Measurements from ENCODE around the gene GTF3C5. TPM values are rescaled to one million over a fixed set of nuclear protein-coding genes. Genes with fewer than 3 reads are reported as not detected.
A peak's percentile ranks its signal among the peaks of the same experiment; 100 is the strongest.

The GTF3C5 gene
- total RNA-seq, 3 donors from 2014 or later (not counting 1 experiment from before 2014, with no cell fraction given): 52.6 to 69.2 (median 60.4) TPM

- no peak for TF ChIP-seq CTCF (IDR thresholded peaks at IDR 0.05)
- Histone ChIP-seq H3K36me3 (ENCODE audit: control insufficient read depth, insufficient read depth, low read length) (no peaks in the 10 kb centered on the region), H3K27ac (ENCODE audit: low read length) (peak overlapping the region; percentile 52), H3K9me3 (ENCODE audit: control insufficient read depth, insufficient read depth, low read length) (no peaks in the 10 kb centered on the region), H3K27me3 (ENCODE audit: control insufficient read depth, insufficient read depth, low read length) (no peaks in the 10 kb centered on the region), H3K4me3 (ENCODE audit: low read length) (no peak overlapping the region), H3K4me1 (ENCODE audit: control insufficient read depth, insufficient read depth, low read length) (peaks cover 84% of the 10 kb centered on the region)
- Mint-ChIP-seq H3K27me3 (ENCODE audit: low read depth in 2 of 2) (no peaks in the 10 kb centered on the region), H3K27ac (peak overlapping the region; percentile 75 to 80), H3K36me3 (no peaks in the 10 kb centered on the region), H3K4me1 (peaks cover 73 to 82% of the 10 kb centered on the region in 2 donors), H3K4me3 (peak overlapping the region; percentile 79), H3K9me3 (no peaks in the 10 kb centered on the region)
- intact Hi-C loops (cut with micrococcal nuclease): no loop called here
- 15% methylated on average over 16 of the region's 16 CpGs for WGBS (ENCODE audit: insufficient coverage)
- ATAC-seq: peak; percentile 75 to 88 (median 77)
- DNase-seq: peak in 1 of 2 donors; percentile 52
Observed at GRCh38 chr9:132991351-132992300, 39.2 kb upstream of the GTF3C5 start.

GRCh38 chr9:132993511-132993939, 37.3 kb upstream of the GTF3C5 start:
- Mint-ChIP-seq H3K36me3 (no peaks in the 10 kb centered on the region), H3K27ac (peak overlapping the region in 1 of 2 donors; percentile 78), H3K4me3 (peak overlapping the region; percentile 53), H3K4me1 (peaks cover 58 to 64% of the 10 kb centered on the region in 2 donors), H3K9me3 (no peaks in the 10 kb centered on the region), H3K27me3 (ENCODE audit: low read depth in 2 of 2) (no peaks in the 10 kb centered on the region)
- DNase-seq (no peak), ATAC-seq (no peak)
- no peak overlapping the region for H3K4me3 ChIP-seq (ENCODE audit: low read length)
- H3K4me1 ChIP-seq (ENCODE audit: control insufficient read depth, insufficient read depth, low read length): peaks cover 65% of the 10 kb centered on the region
- WGBS (ENCODE audit: insufficient coverage): 81% methylated on average over 14 of the region's 14 CpGs
- no peak for TF ChIP-seq CTCF (IDR thresholded peaks at IDR 0.05)
- H3K36me3 ChIP-seq (ENCODE audit: control insufficient read depth, insufficient read depth, low read length): no peaks in the 10 kb centered on the region
- intact Hi-C loops (cut with micrococcal nuclease): no loop called here
- H3K27ac ChIP-seq (ENCODE audit: low read length): no peak overlapping the region
- H3K9me3 ChIP-seq (ENCODE audit: control insufficient read depth, insufficient read depth, low read length): no peaks in the 10 kb centered on the region
- no peaks in the 10 kb centered on the region for H3K27me3 ChIP-seq (ENCODE audit: control insufficient read depth, insufficient read depth, low read length)

GRCh38 chr9:132994410-132995120, 36.2 kb upstream of the GTF3C5 start:
- no peaks in the 10 kb centered on the region for H3K27me3 Mint-ChIP-seq (ENCODE audit: low read depth in 2 of 2)
- H3K36me3 Mint-ChIP-seq: no peaks in the 10 kb centered on the region
- no peaks in the 10 kb centered on the region for H3K9me3 Mint-ChIP-seq
- H3K27ac Mint-ChIP-seq: peak overlapping the region; percentile 78 to 87
- peaks cover 50 to 57% of the 10 kb centered on the region in 2 donors for H3K4me1 Mint-ChIP-seq
- ATAC-seq (peak; percentile 25 to 57 (median 53)), DNase-seq (peak in 1 of 2 donors; percentile 39)
- intact Hi-C loops (cut with micrococcal nuclease): no loop called here
- no peak for TF ChIP-seq CTCF (IDR thresholded peaks at IDR 0.05)
- H3K9me3 ChIP-seq (ENCODE audit: control insufficient read depth, insufficient read depth, low read length): no peaks in the 10 kb centered on the region
- H3K27ac ChIP-seq (ENCODE audit: low read length): peak overlapping the region; percentile 52
- H3K27me3 ChIP-seq (ENCODE audit: control insufficient read depth, insufficient read depth, low read length): no peaks in the 10 kb centered on the region
- WGBS (ENCODE audit: insufficient coverage): 11% methylated on average over 13 of the region's 13 CpGs
- H3K4me3 Mint-ChIP-seq: peak overlapping the region; percentile 84
- H3K4me3 ChIP-seq (ENCODE audit: low read length): peak overlapping the region; percentile 17
- H3K36me3 ChIP-seq (ENCODE audit: control insufficient read depth, insufficient read depth, low read length): no peaks in the 10 kb centered on the region
- H3K4me1 ChIP-seq (ENCODE audit: control insufficient read depth, insufficient read depth, low read length): peaks cover 56% of the 10 kb centered on the region
